Activated naive CD8-positive, alpha-beta T cell treated with anti-CD3 and anti-CD28 coated beads, Interleukin-2, amount 50 U/mL, for 16 hours (primary cell): ENCODE results near the gene NOS3.
"Not testable (repeated sequence)": the region's sequence is repeated elsewhere in the genome, so short reads cannot be mapped to it uniquely, and the experiment has no call there.

Experiments used
- DNase-seq: peaks from one replicate; pipeline ENCODE4 v3.0.0-alpha.2; 2020; ENCODE audit warnings: low read depth, low spot score

Gene NOS3

GRCh38 chr7:150999497-151000230 lies 8.8 kb downstream of the NOS3 start:
- DNase-seq = no peak

- no peak for DNase-seq
These were observed 10.2 kb downstream of the NOS3 start for GRCh38 chr7:151000897-151001495.

DNA sequence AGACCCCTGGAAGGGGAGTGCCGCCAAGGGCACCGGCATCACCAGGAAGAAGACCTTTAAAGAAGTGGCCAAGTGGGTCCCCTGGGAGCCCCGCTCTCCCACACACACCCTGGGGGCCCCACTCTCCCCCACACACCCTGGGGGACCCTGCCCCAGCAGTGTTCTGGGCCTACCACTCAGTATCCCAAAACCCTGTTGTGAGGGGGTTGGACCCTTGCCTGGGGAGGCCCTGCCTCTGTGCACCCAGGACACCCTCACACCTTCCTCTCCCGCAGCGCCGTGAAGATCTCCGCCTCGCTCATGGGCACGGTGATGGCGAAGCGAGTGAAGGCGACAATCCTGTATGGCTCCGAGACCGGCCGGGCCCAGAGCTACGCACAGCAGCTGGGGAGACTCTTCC lies 10.7 kb downstream of the NOS3 start:
- no peak for DNase-seq

DNA sequence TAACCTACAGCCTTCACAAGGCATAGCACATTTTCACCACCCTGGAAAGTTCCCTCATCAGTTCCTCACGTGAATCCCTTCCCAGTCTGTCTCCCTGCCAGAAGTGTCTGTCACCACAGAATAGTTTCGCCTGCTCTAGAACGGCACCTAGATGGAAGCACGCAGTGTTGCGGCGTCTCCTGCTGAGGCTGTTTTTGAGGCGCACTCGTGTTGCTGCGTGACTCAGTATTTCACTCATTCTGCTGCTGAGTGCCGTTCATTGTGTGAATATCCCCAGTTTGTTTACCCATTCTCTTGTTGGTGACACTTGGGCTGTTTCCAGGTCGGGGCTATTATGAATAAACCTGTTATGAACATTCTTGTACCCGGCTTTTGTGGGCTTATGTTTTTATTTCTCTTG lies 12.8 kb downstream of the NOS3 start:
- no peak for DNase-seq

DNA sequence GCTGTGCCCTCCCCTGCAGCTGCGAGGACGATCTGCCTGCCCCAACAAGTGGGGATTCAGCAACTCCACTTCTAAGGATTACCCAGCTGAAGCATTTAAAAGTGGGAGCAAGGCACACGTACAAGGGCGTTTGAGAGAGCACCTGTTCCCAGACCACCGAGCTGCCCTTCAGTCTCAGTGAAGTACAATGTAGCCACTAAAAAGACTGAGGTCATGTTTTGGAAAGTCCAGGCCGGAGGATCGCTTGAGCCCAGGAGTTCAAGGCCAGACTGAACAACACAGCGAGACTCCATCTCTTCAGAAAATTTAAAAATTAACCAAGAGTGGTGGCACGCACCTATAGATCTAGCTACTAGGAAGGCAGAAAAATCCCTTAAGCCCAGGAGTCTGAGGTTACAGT lies 14.7 kb downstream of the NOS3 start:
- no peak for DNase-seq

DNA sequence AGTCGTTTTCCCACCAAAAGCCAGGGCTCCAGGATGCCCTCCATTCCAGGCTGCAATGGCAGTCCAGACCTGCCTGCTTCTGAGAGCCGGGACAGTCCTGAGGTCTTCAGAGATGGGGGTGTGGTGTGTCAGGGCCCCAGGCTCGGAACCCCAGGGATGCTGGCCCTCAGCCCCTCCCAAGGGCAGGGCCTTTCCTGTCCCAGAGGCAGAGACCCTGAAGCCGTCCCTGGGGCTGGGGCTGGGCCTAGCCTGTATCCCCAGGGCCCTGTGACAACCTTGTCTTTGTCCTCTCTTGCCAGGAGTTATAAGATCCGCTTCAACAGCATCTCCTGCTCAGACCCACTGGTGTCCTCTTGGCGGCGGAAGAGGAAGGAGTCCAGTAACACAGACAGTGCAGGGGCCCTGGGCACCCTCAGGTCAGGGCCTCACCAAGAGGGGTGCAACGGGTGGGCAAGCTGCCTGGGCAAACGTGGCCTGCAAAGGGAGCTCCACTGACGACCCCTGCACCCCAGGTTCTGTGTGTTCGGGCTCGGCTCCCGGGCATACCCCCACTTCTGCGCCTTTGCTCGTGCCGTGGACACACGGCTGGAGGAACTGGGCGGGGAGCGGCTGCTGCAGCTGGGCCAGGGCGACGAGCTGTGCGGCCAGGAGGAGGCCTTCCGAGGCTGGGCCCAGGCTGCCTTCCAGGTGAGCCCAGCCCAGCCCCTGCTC lies 15.9 kb downstream of the NOS3 start:
- DNase-seq = no peak

- no peak for DNase-seq
These were observed 16.7 kb downstream of the NOS3 start for GRCh38 chr7:151007469-151007898.

- DNase-seq = no peak
These were observed 17.3 kb downstream of the NOS3 start for GRCh38 chr7:151008143-151008510.

- DNase-seq = peak; percentile 54
These were observed 17.9 kb downstream of the NOS3 start for GRCh38 chr7:151008511-151009323.

DNA sequence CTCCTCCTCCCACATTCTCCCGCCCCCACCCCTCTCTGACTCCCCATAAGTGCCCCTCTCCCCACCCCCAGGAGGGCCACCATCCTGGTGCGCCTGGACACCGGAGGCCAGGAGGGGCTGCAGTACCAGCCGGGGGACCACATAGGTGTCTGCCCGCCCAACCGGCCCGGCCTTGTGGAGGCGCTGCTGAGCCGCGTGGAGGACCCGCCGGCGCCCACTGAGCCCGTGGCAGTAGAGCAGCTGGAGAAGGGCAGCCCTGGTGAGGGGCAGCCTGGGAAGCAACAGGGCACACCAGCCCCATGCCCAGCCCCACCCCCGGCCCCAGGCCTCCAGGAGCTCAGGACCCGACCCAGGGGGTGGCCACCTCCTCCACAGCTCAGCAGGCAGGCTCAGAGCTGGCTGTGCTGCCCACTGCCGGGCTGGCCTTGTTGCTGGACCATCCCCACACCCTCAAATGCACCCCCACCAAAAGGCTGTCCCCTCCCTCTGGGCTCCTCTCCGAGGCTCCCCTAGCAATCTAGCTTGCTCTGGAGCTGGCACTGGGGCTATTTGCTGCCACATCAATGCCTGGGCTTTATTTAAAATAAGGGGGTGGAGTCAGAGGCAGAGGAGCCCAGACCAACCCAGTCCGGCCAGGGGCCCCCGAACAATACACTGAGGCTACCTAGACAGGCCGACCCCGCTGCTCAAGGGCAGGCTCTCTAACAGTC lies 18.7 kb downstream of the NOS3 start:
- no peak for DNase-seq

DNA sequence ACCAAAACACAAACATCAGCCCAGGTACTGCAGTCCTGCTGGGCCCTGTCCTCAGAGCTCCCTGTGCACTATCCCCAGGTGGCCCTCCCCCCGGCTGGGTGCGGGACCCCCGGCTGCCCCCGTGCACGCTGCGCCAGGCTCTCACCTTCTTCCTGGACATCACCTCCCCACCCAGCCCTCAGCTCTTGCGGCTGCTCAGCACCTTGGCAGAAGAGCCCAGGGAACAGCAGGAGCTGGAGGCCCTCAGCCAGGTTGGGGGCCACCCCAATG lies 19.2 kb downstream of the NOS3 start:
- DNase-seq = no peak

- DNase-seq = no peak
These were observed 19.7 kb downstream of the NOS3 start for GRCh38 chr7:151010307-151011096.

DNA sequence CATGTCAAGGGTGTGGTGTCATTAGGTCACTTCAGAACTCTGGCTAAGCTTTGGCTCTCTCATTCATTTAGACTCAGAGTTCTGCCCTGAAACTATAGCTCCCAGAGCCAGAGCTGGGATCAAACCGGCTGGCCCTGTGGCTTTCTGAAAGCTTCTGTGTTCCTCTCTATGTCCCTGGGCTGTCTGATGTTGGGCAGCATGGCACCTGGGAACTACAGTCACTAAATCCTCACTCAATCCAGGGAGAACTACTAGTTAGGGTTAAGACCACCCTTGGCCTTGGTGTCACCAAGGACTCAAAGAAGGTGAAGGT lies 20.2 kb downstream of the NOS3 start:
- no peak for DNase-seq

DNA sequence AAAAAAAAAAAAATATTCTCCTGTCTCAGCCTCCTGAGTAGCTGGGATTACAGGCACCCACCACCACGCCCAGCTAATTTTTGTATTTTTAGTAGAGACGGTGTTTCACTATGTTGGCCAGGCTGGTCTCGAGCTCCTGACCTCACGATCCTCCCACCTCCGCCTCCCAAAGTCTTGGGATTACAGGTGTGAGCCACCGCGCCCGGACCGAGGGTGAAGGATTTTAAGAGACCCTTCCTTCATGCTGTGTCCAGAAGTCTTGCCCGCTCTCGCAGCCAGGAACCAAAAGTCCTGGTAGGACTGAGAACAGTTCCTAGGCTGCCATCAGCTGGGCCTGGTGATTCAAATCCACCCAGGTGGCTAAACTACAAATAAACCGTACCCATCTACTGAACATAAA lies 20.8 kb downstream of the NOS3 start:
- DNase-seq = not testable (repeated sequence)

- no peak for DNase-seq
These were observed 21.3 kb downstream of the NOS3 start for GRCh38 chr7:151012031-151012692.

- no peak for DNase-seq
These were observed 22.1 kb downstream of the NOS3 start for GRCh38 chr7:151012911-151013347.

DNA sequence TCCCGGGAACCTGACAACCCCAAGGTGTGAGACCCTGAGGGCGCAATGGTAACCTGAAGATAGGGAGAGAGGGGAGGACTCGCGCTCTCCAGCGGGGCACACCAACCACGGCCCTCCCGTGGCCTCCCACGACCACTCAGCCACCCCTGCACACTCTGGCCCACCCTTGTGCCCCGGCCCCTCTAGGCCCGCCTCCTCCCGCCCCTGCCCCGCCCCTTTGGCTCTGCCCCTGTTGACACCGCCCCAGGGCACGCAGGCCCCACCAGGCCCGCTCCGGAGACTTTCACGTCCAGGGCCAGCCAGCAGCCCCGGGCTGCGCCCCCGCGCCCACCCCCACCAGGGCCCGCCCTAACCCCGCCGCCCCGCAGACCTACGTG lies 22.5 kb downstream of the NOS3 start:
- no peak for DNase-seq

DNA sequence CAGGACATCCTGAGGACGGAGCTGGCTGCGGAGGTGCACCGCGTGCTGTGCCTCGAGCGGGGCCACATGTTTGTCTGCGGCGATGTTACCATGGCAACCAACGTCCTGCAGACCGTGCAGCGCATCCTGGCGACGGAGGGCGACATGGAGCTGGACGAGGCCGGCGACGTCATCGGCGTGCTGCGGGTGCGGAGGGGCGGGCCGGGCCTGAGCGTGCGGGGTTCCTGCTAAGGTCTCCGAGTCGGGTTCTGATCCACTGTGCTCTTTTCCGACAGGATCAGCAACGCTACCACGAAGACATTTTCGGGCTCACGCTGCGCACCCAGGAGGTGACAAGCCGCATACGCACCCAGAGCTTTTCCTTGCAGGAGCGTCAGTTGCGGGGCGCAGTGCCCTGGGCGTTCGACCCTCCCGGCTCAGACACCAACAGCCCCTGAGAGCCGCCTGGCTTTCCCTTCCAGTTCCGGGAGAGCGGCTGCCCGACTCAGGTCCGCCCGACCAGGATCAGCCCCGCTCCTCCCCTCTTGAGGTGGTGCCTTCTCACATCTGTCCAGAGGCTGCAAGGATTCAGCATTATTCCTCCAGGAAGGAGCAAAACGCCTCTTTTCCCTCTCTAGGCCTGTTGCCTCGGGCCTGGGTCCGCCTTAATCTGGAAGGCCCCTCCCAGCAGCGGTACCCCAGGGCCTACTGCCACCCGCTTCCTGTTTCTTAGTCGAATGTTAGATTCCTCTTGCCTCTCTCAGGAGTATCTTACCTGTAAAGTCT lies 23.1 kb downstream of the NOS3 start:
- peak; percentile 43 for DNase-seq

DNA sequence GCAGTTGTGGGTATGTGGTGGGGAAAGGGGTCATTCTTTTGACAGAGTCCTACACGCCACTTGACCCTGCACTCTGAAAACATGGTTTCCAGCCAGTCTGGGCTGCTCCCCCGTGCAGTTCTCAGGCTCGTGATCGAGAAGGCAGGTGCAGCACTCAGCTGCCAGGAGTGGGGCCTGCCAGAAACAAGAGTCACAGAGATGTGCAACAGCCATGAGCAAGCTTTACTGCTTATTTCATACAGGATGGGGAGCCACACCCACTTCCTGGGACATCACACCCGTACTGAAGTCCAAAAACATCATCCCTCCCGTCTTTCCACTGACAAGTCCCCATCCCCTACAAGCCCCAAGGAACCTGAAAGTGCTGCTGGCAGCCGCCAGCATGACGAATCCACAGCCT lies 24.1 kb downstream of the NOS3 start:
- no peak for DNase-seq

DNA sequence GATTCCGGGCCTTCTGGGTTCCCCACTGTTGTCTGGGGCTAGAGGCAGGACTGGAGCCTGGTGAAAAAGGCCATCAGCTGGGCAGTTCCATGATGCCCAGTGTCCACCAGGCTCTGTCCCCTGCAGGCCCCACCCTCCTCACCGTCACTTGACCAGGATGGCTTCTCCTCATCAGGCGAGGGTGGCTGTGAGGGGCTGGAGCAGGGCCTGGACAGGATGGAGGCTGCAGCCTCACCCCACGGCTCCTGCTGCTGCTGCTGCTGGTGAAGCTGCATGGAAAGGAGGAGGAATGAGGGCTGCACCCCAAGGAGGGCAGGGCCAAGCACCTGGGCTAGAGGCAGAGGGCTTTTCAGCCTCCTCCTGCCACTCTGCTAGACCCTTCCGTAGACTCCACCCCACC lies 25.1 kb downstream of the NOS3 start:
- DNase-seq = no peak
